AG09309 (cell line): ENCODE measurements around the gene AGAP1.

Experiments used
- DNase-seq: peaks from one replicate; pipeline ENCODE4 v3.0.0-alpha.2; 2010; ENCODE audit warnings: low read depth
- H3K4me3 ChIP-seq: 2 replicates; pipeline ENCODE4 v1.5.1; 2011; ENCODE audit warnings: mild to moderate bottlenecking, low read depth, low read length, moderate library complexity; ENCODE audit not compliant: control insufficient read depth
- TF ChIP-seq, protein P1 (sequence below): IDR thresholded peaks from 2 replicates; pipeline ENCODE4 v1.5.1; 2011; ENCODE audit warnings: mild to moderate bottlenecking, low read depth, low read length, inconsistent platforms; ENCODE audit not compliant: insufficient read depth, control insufficient read depth; ENCODE audit errors: missing control alignments

Gene AGAP1

GRCh38 chr2:236128321-236128720 is 634.5 kb downstream of the AGAP1 start:
- H3K4me3 ChIP-seq: no peak overlapping the region
- no peak for DNase-seq
- TF ChIP-seq, protein P1, sequence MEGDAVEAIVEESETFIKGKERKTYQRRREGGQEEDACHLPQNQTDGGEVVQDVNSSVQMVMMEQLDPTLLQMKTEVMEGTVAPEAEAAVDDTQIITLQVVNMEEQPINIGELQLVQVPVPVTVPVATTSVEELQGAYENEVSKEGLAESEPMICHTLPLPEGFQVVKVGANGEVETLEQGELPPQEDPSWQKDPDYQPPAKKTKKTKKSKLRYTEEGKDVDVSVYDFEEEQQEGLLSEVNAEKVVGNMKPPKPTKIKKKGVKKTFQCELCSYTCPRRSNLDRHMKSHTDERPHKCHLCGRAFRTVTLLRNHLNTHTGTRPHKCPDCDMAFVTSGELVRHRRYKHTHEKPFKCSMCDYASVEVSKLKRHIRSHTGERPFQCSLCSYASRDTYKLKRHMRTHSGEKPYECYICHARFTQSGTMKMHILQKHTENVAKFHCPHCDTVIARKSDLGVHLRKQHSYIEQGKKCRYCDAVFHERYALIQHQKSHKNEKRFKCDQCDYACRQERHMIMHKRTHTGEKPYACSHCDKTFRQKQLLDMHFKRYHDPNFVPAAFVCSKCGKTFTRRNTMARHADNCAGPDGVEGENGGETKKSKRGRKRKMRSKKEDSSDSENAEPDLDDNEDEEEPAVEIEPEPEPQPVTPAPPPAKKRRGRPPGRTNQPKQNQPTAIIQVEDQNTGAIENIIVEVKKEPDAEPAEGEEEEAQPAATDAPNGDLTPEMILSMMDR: no peak

GRCh38 chr2:236129935-236130334 is 636.1 kb downstream of the AGAP1 start:
- DNase-seq: no peak
- H3K4me3 ChIP-seq: no peak overlapping the region
- TF ChIP-seq, protein P1: no peak

DNA sequence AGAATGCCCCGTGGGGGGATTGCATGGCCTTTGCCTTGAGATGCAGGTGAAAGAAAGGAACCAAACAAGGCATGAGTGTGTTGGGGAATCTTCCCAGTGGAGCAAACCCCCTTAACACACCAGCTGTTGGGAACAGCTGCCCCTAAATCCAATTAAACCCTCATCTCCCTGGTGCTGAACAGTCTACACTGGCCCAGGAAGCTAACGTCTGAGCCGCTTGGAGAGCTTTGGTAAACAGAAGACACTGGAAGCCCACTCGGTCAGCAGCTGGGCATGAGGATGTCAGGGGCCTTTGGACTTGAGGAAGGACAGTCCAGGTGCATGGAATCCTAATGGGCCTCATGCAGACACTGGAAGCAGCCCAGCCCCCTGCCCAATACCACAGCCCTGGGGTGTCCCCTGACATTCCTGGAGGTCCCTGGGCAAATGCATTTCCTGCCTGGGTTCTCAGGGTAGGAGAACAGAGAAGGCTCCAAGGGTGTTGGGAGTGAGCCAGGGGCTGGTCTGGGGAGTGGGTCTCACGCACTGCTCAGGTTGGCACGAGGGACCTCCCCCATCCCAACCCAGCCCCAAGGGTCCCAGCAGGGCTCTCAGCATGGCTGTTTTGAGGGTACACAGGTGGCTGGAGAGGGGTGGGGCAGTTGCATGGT is 636.6 kb downstream of the AGAP1 start:
- H3K4me3 ChIP-seq: no peak overlapping the region
- DNase-seq: no peak
- TF ChIP-seq, protein P1: no peak

- no peak overlapping the region for H3K4me3 ChIP-seq
- TF ChIP-seq, protein P1: no peak
- no peak for DNase-seq
Observed at GRCh38 chr2:236131073-236131692, 637.3 kb downstream of the AGAP1 start.

- no peak for DNase-seq
- TF ChIP-seq, protein P1: no peak
- H3K4me3 ChIP-seq: no peak overlapping the region
Observed at GRCh38 chr2:236133410-236134012, 639.7 kb downstream of the AGAP1 start.

- TF ChIP-seq, protein P1: no peak
- H3K4me3 ChIP-seq: no peak overlapping the region
- no peak for DNase-seq
Observed at GRCh38 chr2:236136538-236136937, 642.7 kb downstream of the AGAP1 start.
